ENCODE data around the gene ABRAXAS1.

DNA sequence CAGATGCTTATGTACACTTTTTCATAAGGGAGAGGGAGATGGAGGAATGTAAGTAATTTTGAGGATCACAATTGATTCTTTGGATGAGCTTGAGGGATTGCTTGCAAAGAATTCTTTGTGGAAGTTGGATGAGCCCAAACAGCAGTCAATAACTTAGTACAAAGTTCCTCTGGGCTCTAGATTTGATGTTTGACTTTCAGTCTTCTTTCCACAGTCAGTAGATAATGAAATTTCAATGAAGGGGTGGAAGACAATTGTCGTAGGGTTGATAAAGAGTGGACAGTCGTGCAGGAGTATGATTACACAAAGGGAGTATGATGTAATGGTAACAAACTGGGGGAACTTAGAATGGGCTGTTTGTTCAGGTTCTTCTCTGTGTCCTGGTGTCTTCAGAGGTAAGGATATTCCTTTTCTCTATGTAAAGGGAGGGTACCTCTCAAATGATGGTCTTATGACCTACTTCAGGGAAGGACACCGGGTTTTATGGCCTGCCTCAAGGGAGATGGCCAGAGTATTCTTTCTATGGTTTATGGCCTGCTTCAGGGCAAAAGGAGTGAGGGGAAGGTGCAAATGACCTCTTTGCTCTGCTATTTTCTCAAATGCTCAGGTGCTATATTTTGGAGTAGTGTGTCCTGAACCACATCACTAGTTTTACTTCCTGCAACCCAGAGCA lies 1.7 kb upstream of the ABRAXAS1 start:
- TF ChIP-seq, protein P1, sequence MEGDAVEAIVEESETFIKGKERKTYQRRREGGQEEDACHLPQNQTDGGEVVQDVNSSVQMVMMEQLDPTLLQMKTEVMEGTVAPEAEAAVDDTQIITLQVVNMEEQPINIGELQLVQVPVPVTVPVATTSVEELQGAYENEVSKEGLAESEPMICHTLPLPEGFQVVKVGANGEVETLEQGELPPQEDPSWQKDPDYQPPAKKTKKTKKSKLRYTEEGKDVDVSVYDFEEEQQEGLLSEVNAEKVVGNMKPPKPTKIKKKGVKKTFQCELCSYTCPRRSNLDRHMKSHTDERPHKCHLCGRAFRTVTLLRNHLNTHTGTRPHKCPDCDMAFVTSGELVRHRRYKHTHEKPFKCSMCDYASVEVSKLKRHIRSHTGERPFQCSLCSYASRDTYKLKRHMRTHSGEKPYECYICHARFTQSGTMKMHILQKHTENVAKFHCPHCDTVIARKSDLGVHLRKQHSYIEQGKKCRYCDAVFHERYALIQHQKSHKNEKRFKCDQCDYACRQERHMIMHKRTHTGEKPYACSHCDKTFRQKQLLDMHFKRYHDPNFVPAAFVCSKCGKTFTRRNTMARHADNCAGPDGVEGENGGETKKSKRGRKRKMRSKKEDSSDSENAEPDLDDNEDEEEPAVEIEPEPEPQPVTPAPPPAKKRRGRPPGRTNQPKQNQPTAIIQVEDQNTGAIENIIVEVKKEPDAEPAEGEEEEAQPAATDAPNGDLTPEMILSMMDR (IDR thresholded peaks at IDR 0.05; ENCODE audit: poor library complexity): no peak
- TF ChIP-seq EZH2 (IDR thresholded peaks at IDR 0.05; ENCODE audit: borderline replicate concordance): no peak
- no peak for TF ChIP-seq EZH2phosphoT487 (IDR thresholded peaks at IDR 0.05; ENCODE audit: low read depth, severe bottlenecking, unreplicated experiment)
